LNCAP (cell line): ENCODE results near the gene TMC5.

ENCODE experiments used
- TF ChIP-seq, protein P1 (sequence below): fragments of 450-650 bp; IDR thresholded peaks from 2 replicates; pipeline ENCODE4 v1.5.1; 2017; ENCODE audit warnings: mild to moderate bottlenecking

TMC5 gene

GRCh38 chr16:19524356-19524615 is 106.6 kb downstream of the TMC5 start:
- TF ChIP-seq, protein P1, sequence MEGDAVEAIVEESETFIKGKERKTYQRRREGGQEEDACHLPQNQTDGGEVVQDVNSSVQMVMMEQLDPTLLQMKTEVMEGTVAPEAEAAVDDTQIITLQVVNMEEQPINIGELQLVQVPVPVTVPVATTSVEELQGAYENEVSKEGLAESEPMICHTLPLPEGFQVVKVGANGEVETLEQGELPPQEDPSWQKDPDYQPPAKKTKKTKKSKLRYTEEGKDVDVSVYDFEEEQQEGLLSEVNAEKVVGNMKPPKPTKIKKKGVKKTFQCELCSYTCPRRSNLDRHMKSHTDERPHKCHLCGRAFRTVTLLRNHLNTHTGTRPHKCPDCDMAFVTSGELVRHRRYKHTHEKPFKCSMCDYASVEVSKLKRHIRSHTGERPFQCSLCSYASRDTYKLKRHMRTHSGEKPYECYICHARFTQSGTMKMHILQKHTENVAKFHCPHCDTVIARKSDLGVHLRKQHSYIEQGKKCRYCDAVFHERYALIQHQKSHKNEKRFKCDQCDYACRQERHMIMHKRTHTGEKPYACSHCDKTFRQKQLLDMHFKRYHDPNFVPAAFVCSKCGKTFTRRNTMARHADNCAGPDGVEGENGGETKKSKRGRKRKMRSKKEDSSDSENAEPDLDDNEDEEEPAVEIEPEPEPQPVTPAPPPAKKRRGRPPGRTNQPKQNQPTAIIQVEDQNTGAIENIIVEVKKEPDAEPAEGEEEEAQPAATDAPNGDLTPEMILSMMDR: no peak

DNA sequence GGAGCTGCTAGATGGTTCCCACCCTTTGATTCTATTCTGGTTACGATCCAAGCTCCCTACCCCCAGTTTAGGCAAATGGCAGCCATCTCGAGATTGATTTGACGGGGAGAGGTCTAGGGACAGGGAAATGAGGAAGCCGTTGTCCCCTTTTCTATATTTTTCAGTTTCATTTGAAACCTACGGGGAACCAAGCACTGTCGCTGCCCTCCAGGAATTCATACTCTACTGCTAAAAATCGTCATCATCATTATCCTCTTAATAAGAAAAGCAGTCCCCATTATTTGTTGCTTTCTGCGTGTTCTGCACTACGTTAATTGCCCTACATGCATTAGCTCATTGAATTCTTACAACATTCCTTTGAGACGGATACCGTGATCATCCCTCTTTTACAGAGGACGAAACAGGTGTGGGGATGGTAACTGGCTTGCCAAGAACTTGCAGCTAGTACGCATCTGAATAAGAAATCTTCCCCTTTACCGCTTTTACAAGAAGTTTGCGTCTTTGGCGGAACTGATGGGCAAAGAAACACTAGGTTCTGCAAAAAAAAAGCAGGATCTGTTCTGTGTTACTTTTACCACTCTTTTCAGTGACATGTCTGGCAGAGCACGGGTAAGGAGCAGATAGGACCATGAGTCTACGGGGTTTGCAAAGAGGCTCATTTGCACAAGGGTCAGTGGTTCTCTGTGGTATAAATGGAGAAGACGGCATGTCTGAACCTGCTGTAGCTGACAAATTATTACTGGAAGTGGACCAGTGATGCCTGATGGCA is 107.1 kb downstream of the TMC5 start:
- TF ChIP-seq, protein P1: no peak

GRCh38 chr16:19525385-19525723 is 107.7 kb downstream of the TMC5 start:
- TF ChIP-seq, protein P1: no peak

- TF ChIP-seq, protein P1: no peak
Observed at GRCh38 chr16:19527161-19527560, 109.5 kb downstream of the TMC5 start.

DNA sequence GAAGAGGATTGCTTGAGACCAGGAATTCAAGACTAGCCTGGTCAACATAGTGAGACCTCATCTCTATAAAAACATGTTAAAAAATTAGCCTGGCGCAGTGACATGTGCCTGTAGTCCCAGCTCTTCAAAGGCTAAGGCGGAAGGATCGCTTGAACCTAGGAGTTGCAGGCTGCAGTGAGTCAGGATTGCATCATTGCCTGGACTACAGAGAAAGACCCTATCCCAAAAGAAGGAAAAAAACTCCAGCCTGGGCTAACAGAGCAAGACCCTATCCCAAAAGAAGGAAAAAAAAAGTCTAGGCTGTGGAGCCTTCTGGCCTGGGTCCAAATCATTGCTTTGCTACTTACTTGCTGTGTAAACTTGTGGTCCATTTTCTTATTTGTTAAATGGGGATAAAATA is 111.0 kb downstream of the TMC5 start:
- TF ChIP-seq, protein P1: no peak

- TF ChIP-seq, protein P1: no peak
Observed at GRCh38 chr16:19532601-19533000, 114.9 kb downstream of the TMC5 start.

GRCh38 chr16:19540241-19540970 is 122.7 kb downstream of the TMC5 start:
- TF ChIP-seq, protein P1: no peak
